GM12873 (cell line): ENCODE data around the gene MOCS3.

ENCODE experiments used
- CTCF ChIP-seq: IDR thresholded peaks from 2 replicates; pipeline ENCODE4 v1.5.1; 2012; ENCODE audit warnings: low read depth, mild to moderate bottlenecking, moderate library complexity, low read length, control low read depth; ENCODE audit not compliant: insufficient read depth; ENCODE audit errors: missing control alignments

Gene MOCS3

GRCh38 chr20:50957276-50957675 lies 1.3 kb upstream of the MOCS3 start:
- TF ChIP-seq CTCF: no peak

- TF ChIP-seq CTCF: no peak
These were observed 612 bp upstream of the MOCS3 start, which contains the start of gene DPM1 for GRCh38 chr20:50957798-50958614. DPM1 (minus strand) TSS chr20:50958532; CDS start chr20:50958523, 9 bp downstream.

- TF ChIP-seq CTCF: no peak
These were observed 1.0 kb downstream of the MOCS3 start for GRCh38 chr20:50959543-50960126.

GRCh38 chr20:50967586-50967985 lies 9.0 kb downstream of the MOCS3 start:
- no peak for TF ChIP-seq CTCF

- no peak for TF ChIP-seq CTCF
These were observed 9.7 kb downstream of the MOCS3 start for GRCh38 chr20:50968289-50968688.

GRCh38 chr20:50969435-50969834 lies 10.8 kb downstream of the MOCS3 start:
- no peak for TF ChIP-seq CTCF

GRCh38 chr20:50969912-50970311 lies 11.3 kb downstream of the MOCS3 start:
- TF ChIP-seq CTCF: no peak
